GM23338 (cell line): ENCODE data around the gene DUOX1.
"Not testable (repeated sequence)": the region's sequence is repeated elsewhere in the genome, so short reads cannot be mapped to it uniquely, and the experiment has no call there.

Experiments
- CTCF ChIP-seq, 2 experiments: fragments of 200-600 bp in 1 of 2; sonication (generic) in 1 of 2; conservative IDR thresholded peaks; 2 replicates each; pipeline versions ENCODE4 v1.5.1 to v1.6.1; 2016 to 2017; ENCODE audit warnings: antibody characterized with exemption in 2 of 2, low read depth in 2 of 2, mild to moderate bottlenecking in 2 of 2, moderate library complexity in 1 of 2
- POLR2AphosphoS5 ChIP-seq: IDR thresholded peaks from 2 replicates; pipeline ENCODE4 v1.6.1; 2016; ENCODE audit warnings: antibody characterized with exemption, low read depth
- ZNF331 ChIP-seq: fragments of 250-450 bp; sonication (Bioruptor Pico); IDR thresholded peaks from 2 replicates; pipeline ENCODE4 v1.5.0; 2020; ENCODE audit warnings: low read depth, mild to moderate bottlenecking, moderate library complexity

DNA sequence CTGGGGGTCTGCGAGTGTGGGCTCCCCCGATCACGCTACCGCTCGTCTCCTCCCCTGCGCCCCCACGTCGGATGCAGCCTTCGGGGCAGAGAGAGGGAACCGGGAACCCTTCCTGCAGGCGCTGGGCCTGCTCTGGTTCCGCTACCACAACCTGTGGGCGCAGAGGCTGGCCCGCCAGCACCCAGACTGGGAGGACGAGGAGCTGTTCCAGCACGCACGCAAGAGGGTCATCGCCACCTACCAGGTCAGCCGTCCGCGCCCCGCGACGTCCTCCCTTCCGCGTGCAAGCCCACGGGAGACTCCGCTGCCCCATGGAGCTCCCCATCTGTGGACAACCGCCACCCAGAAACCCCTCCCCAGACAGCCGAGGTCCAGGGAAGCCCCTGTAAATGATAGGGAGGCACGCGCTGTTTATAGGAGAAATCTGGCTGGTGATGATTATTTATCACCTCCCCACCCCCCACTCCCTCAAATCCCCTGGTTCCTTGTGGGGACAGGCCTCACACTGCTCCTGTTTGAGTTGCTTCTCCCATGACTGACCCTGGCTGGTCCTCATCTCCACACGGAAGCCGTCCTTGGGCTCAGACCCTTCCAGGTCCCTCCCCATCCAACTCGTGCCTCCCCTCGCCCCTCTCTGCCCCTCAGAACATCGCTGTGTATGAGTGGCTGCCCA, 6.0 kb downstream of the DUOX1 start:
- not testable (repeated sequence) for TF ChIP-seq CTCF (conservative IDR thresholded peaks at IDR 0.05; ENCODE audit: low read depth in 2 of 2); ZNF331; POLR2AphosphoS5
